ENCODE measurements around the gene SPOCK1. TPM values are rescaled to one million over a fixed set of nuclear protein-coding genes. Genes with fewer than 3 reads are reported as not detected.

SPOCK1 gene
- total RNA-seq, 1 donor from 2014 or later: 81.2 TPM

GRCh38 chr5:137194300-137194699, 304.8 kb downstream of the SPOCK1 start:
- no peaks in the 10 kb centered on the region for H3K27me3 ChIP-seq
- H3K36me3 ChIP-seq: no peaks in the 10 kb centered on the region
- TF ChIP-seq CTCF (IDR thresholded peaks at IDR 0.05): no peak
- H3K4me3 ChIP-seq: no peak overlapping the region
- H3K4me1 ChIP-seq: no peaks in the 10 kb centered on the region
- no peak overlapping the region for H3K27ac ChIP-seq
- DNase-seq (ENCODE audit: low spot score in 2 of 2): no peak
- intact Hi-C loops (cut with DNase I): no loop called here
- H3K9me3 ChIP-seq: no peaks in the 10 kb centered on the region

GRCh38 chr5:137192293-137192743, 306.8 kb downstream of the SPOCK1 start:
- H3K36me3 ChIP-seq: no peaks in the 10 kb centered on the region
- H3K9me3 ChIP-seq: no peaks in the 10 kb centered on the region
- intact Hi-C loops (cut with DNase I): no loop called here
- no peak overlapping the region for H3K4me3 ChIP-seq
- no peaks in the 10 kb centered on the region for H3K4me1 ChIP-seq
- no peak for TF ChIP-seq CTCF (IDR thresholded peaks at IDR 0.05)
- DNase-seq (ENCODE audit: low spot score in 2 of 2): no peak
- H3K27ac ChIP-seq: no peak overlapping the region
- no peaks in the 10 kb centered on the region for H3K27me3 ChIP-seq

GRCh38 chr5:137191179-137191578, 307.9 kb downstream of the SPOCK1 start:
- intact Hi-C loops (cut with DNase I): no loop called here
- no peak for DNase-seq (ENCODE audit: low spot score in 2 of 2)
- no peaks in the 10 kb centered on the region for H3K36me3 ChIP-seq
- H3K27ac ChIP-seq: no peak overlapping the region
- no peak for TF ChIP-seq CTCF (IDR thresholded peaks at IDR 0.05)
- no peaks in the 10 kb centered on the region for H3K27me3 ChIP-seq
- no peaks in the 10 kb centered on the region for H3K9me3 ChIP-seq
- no peak overlapping the region for H3K4me3 ChIP-seq
- no peaks in the 10 kb centered on the region for H3K4me1 ChIP-seq

GRCh38 chr5:137190441-137190840, 308.7 kb downstream of the SPOCK1 start:
- Histone ChIP-seq H3K36me3 (no peaks in the 10 kb centered on the region), H3K27ac (no peak overlapping the region), H3K4me3 (no peak overlapping the region), H3K27me3 (no peaks in the 10 kb centered on the region), H3K9me3 (no peaks in the 10 kb centered on the region), H3K4me1 (no peaks in the 10 kb centered on the region)
- DNase-seq (ENCODE audit: low spot score in 2 of 2): no peak
- no peak for TF ChIP-seq CTCF (IDR thresholded peaks at IDR 0.05)
- intact Hi-C loops (cut with DNase I): no loop called here

- H3K9me3 ChIP-seq: no peaks in the 10 kb centered on the region
- DNase-seq (ENCODE audit: low spot score in 2 of 2): no peak
- no peaks in the 10 kb centered on the region for H3K36me3 ChIP-seq
- intact Hi-C loops (cut with DNase I): no loop called here
- H3K27me3 ChIP-seq: no peaks in the 10 kb centered on the region
- H3K4me1 ChIP-seq: no peaks in the 10 kb centered on the region
- TF ChIP-seq CTCF (IDR thresholded peaks at IDR 0.05): no peak
- H3K27ac ChIP-seq: no peak overlapping the region
- H3K4me3 ChIP-seq: no peak overlapping the region
Measured at GRCh38 chr5:137190031-137190430, 309.1 kb downstream of the SPOCK1 start.

- no peak overlapping the region for H3K27ac ChIP-seq
- H3K9me3 ChIP-seq: no peaks in the 10 kb centered on the region
- H3K4me3 ChIP-seq: no peak overlapping the region
- no peaks in the 10 kb centered on the region for H3K27me3 ChIP-seq
- no peaks in the 10 kb centered on the region for H3K4me1 ChIP-seq
- intact Hi-C loops (cut with DNase I): no loop called here
- no peak for TF ChIP-seq CTCF (IDR thresholded peaks at IDR 0.05)
- no peaks in the 10 kb centered on the region for H3K36me3 ChIP-seq
- no peak for DNase-seq (ENCODE audit: low spot score in 2 of 2)
Measured at GRCh38 chr5:137188566-137188965, 310.6 kb downstream of the SPOCK1 start.

Measured in ascending aorta (tissue), 2 donors.